GM06990 (cell line): Measurements from ENCODE around the gene KLK8.

Experiments
- DNase-seq: peaks from one replicate; pipeline ENCODE4 v3.0.0-alpha.2; 2011; ENCODE audit not compliant: insufficient read length; ENCODE audit errors: extremely low read depth
- H3K27me3 ChIP-seq: replicated peaks from 2 replicates; pipeline ENCODE4 v1.6.0; 2011; ENCODE audit warnings: low read length; ENCODE audit not compliant: control insufficient read depth, insufficient read depth
- H3K36me3 ChIP-seq: 2 replicates; pipeline ENCODE4 v1.5.1; 2011; ENCODE audit warnings: low read length; ENCODE audit not compliant: control insufficient read depth, insufficient read depth
- H3K4me3 ChIP-seq: replicated peaks from 2 replicates; pipeline ENCODE4 v1.5.1; 2011; ENCODE audit warnings: low read depth, mild to moderate bottlenecking, control low read depth, low read length
- TF ChIP-seq, protein P1 (sequence below): IDR thresholded peaks from 2 replicates; pipeline ENCODE4 v1.5.1; 2011; ENCODE audit warnings: low read length, control low read depth, mild to moderate bottlenecking, inconsistent platforms; ENCODE audit not compliant: insufficient read depth, poor library complexity, severe bottlenecking

Gene KLK8

DNA sequence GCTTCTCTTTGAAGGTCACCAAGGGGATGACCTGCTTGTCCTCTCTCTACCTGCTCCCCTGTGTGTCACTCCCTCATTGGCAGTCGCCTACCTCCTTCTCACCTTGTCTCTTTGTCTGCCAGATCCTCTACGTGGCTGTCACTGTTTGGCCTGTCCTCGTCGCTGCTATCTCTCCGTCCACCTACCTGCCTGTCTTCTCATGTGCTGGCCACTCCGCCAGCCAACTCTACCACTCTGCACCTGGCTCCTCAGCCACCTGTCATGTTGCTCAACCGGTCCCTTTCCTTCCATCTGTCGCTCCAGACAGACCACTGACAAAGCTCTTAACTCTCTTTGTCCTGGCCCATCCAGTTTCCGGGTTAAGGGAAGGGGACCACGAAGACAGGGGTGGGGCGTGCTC lies 33.3 kb upstream of the KLK8 start, which contains the start of gene KLK12:
TSS of gene KLK12 (minus strand) at position 299 of the 400 bp plus-strand sequence. CDS start 381 bp downstream, outside the sequence.
- Histone ChIP-seq H3K27me3 (0 out of 2 replicates have a peak, but pooled peaks cover 1% of the 10 kb centered on the region), H3K36me3 (no peaks in the 10 kb centered on the region), H3K4me3 (no peak within 1 kb of the TSS)
- TF ChIP-seq, protein P1, sequence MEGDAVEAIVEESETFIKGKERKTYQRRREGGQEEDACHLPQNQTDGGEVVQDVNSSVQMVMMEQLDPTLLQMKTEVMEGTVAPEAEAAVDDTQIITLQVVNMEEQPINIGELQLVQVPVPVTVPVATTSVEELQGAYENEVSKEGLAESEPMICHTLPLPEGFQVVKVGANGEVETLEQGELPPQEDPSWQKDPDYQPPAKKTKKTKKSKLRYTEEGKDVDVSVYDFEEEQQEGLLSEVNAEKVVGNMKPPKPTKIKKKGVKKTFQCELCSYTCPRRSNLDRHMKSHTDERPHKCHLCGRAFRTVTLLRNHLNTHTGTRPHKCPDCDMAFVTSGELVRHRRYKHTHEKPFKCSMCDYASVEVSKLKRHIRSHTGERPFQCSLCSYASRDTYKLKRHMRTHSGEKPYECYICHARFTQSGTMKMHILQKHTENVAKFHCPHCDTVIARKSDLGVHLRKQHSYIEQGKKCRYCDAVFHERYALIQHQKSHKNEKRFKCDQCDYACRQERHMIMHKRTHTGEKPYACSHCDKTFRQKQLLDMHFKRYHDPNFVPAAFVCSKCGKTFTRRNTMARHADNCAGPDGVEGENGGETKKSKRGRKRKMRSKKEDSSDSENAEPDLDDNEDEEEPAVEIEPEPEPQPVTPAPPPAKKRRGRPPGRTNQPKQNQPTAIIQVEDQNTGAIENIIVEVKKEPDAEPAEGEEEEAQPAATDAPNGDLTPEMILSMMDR, result no peak
- DNase-seq, result no peak

DNA sequence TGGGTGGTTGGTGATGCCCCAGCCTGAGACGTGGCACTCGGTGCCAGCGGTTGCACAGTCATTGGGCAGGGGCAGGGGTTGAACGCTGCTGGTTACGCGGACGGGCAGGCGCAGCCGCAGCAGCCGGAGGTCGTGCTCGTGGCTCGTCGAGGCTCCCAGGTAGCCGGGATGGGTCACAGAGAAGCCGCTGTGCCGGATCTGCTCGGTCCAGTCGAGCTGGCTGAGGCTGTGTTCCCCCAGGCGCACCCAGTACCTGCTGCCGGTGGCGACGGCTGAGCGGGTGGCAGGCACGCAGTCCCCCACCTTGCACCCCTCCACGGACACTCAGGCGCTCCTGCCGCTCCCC lies 30.4 kb upstream of the KLK8 start:
- DNase-seq, result no peak
- Histone ChIP-seq H3K4me3 (no peak overlapping the region), H3K27me3 (peaks cover 1% of the 10 kb centered on the region; the same call in 1 of the 2 replicates), H3K36me3 (no peaks in the 10 kb centered on the region)
- TF ChIP-seq, protein P1, result no peak

DNA sequence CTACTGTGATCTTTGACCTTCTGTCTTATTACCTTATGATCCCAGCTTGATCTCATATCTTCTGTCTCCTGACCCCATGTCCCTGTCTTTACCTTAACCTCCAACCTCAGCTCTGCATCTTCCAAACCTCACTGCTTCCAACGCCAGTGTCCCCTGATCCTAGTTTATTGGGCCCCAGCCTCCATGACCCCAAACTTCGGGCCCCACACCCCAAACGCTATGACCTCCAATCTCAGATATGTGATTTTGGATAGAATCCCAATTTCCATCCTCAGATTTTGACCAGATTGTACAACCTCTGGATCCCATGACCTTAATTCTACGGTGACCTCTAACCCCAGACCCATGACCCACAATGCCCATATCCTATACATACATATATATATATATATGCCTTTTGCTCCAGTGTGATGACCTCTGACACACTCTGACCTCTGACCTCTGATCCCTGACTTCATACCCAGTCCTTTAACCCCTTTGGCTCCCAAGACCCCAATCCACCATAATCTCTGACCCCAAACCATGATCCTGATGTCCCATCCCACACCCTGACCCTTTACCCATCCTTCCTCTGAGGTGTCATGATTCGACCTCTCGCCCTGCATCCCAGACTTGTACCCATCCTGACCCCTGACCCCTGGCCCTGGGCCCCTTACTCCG lies 29.9 kb upstream of the KLK8 start:
- no peak for DNase-seq
- TF ChIP-seq, protein P1, result no peak
- no peaks in the 10 kb centered on the region for H3K36me3 ChIP-seq
- H3K27me3 ChIP-seq, result peaks cover 3% of the 10 kb centered on the region; the same call in 1 of the 2 replicates
- H3K4me3 ChIP-seq, result no peak overlapping the region

DNA sequence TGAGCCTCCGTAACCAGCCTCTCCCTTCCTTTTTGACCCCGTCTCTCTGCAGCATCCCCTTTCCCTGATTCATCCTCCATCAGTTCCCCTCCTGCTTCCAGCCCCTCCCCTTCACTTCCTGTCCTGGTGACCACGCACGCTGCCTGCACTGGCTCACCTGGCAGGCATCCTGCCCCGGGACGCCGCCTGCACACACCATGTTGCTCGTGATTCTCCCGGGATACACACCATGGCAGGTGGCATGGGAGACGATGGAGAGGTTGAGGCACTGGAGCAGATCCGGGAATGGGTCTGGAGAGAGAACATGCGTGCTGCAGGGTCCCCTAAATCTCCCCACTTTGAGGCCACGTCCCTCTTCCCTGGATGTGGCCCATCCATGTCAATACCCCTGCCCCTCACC lies 29.2 kb upstream of the KLK8 start:
- no peak overlapping the region for H3K4me3 ChIP-seq
- TF ChIP-seq, protein P1, result no peak
- H3K36me3 ChIP-seq, result no peaks in the 10 kb centered on the region
- no peak for DNase-seq
- peaks cover 3% of the 10 kb centered on the region for H3K27me3 ChIP-seq

DNA sequence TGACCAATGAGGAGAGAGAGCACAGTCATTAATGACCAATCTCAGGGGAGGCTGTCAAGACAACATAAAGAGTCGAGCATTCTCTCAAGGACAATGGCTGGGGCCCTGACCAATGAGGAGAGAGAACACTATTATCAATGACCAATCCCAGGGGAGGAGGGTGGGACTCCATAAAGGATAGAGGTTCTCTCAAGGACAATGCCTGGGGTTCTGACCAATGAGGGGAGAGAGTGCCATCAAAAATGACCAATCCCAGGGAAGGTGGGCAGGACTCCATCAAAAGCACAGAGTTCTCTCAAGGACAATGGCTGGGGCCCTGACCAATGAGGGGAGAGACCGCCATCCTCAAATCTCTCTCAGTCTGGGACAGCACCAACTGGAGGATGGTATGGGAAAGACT lies 28.3 kb upstream of the KLK8 start:
- DNase-seq, result no peak
- no peak overlapping the region for H3K4me3 ChIP-seq
- no peaks in the 10 kb centered on the region for H3K36me3 ChIP-seq
- TF ChIP-seq, protein P1, result no peak
- peaks cover 3% of the 10 kb centered on the region for H3K27me3 ChIP-seq
